Fibroblast of lung (primary cell): ENCODE measurements around the gene SORCS2.

Source experiments
- EZH2 ChIP-seq: IDR thresholded peaks from 2 replicates; pipeline ENCODE4 v1.5.1; 2012; ENCODE audit warnings: low read length, control low read depth, mild to moderate bottlenecking; ENCODE audit errors: missing control alignments
- TF ChIP-seq, protein P1 (sequence below), 2 donors: IDR thresholded peaks in 1 of 2; conservative IDR thresholded peaks in 1 of 2; 1 replicate in 1 of 2; 2 replicates in 1 of 2; pipeline ENCODE4 v1.5.1; 2011 to 2012; ENCODE audit warnings: low read length in 2 of 2, control low read depth in 1 of 2, inconsistent platforms in 1 of 2, low read depth in 1 of 2, mild to moderate bottlenecking in 1 of 2

DNA sequence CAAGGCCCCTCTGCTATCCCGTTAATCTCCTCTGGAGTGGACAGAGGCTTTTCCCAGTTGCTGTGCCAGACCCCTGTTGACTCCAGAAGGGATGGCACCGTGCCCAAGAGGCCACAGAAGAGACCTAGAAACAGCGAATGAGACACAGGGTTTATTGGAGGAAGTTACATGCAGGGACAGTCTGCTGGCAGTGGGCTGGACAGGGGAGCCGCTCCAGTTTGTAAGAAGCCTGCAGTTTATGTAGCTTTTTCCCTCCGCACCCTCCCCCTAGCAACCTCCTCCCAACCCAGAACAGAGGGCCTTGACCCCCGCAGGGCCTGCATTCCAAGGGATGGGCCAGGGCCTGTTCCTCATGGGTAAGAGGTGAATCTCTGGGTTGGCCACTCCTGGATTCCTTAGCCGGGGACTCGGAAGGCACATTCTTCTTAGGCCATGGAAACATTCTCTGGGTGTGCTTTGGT lies 459.2 kb downstream of the SORCS2 start:
- TF ChIP-seq, protein P1, sequence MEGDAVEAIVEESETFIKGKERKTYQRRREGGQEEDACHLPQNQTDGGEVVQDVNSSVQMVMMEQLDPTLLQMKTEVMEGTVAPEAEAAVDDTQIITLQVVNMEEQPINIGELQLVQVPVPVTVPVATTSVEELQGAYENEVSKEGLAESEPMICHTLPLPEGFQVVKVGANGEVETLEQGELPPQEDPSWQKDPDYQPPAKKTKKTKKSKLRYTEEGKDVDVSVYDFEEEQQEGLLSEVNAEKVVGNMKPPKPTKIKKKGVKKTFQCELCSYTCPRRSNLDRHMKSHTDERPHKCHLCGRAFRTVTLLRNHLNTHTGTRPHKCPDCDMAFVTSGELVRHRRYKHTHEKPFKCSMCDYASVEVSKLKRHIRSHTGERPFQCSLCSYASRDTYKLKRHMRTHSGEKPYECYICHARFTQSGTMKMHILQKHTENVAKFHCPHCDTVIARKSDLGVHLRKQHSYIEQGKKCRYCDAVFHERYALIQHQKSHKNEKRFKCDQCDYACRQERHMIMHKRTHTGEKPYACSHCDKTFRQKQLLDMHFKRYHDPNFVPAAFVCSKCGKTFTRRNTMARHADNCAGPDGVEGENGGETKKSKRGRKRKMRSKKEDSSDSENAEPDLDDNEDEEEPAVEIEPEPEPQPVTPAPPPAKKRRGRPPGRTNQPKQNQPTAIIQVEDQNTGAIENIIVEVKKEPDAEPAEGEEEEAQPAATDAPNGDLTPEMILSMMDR (conservative IDR thresholded peaks at IDR 0.05 in 1 of 2, IDR thresholded peaks at IDR 0.05 in 1 of 2; ENCODE audit: low read depth in 1 of 2, low read length in 2 of 2), result no peak
- TF ChIP-seq EZH2, result no peak
